HG03354 (cell line): ENCODE measurements around the gene HACD1.
"Not testable (repeated sequence)": the region's sequence is repeated elsewhere in the genome, so short reads cannot be mapped to it uniquely, and the experiment has no call there.

ENCODE experiments used
- ATAC-seq: cut with Tn5 transposase; IDR thresholded peaks from one replicate; pipeline ENCODE4 v1.9.1; 2021; ENCODE audit warnings: mild to moderate bottlenecking; ENCODE audit not compliant: unreplicated experiment, poor library complexity, severe bottlenecking

HACD1 gene

GRCh38 chr10:17587321-17587720 is 29.9 kb downstream of the HACD1 start:
- ATAC-seq: not testable (repeated sequence)

GRCh38 chr10:17586821-17587234 is 30.3 kb downstream of the HACD1 start:
- ATAC-seq: peak; percentile 66

GRCh38 chr10:17585016-17585415 is 32.2 kb downstream of the HACD1 start:
- peak; percentile 87 for ATAC-seq

GRCh38 chr10:17580885-17581284 is 36.3 kb downstream of the HACD1 start:
- no peak for ATAC-seq

GRCh38 chr10:17578603-17579002 is 38.6 kb downstream of the HACD1 start:
- ATAC-seq: no peak

GRCh38 chr10:17576768-17577167 is 40.4 kb downstream of the HACD1 start:
- ATAC-seq: no peak

GRCh38 chr10:17564911-17565310 is 52.3 kb downstream of the HACD1 start:
- no peak for ATAC-seq

GRCh38 chr10:17563452-17563851 is 53.7 kb downstream of the HACD1 start:
- no peak for ATAC-seq

- ATAC-seq: no peak
Observed at GRCh38 chr10:17562614-17563013, 54.6 kb downstream of the HACD1 start.

GRCh38 chr10:17561111-17561510 is 56.1 kb downstream of the HACD1 start:
- ATAC-seq: no peak

GRCh38 chr10:17557459-17557858 is 59.7 kb downstream of the HACD1 start:
- no peak for ATAC-seq

- ATAC-seq: no peak
Observed at GRCh38 chr10:17548770-17549169, 68.4 kb downstream of the HACD1 start.

GRCh38 chr10:17548162-17548561 is 69.0 kb downstream of the HACD1 start:
- no peak for ATAC-seq

- ATAC-seq: no peak
Observed at GRCh38 chr10:17547060-17547459, 70.1 kb downstream of the HACD1 start.

GRCh38 chr10:17544465-17544864 is 72.7 kb downstream of the HACD1 start:
- no peak for ATAC-seq
